ENCODE results near the gene GALNT2.

- no peak for TF ChIP-seq ZNF274 (IDR thresholded peaks at IDR 0.05; ENCODE audit: low read depth, low read length)
- no peak for TF ChIP-seq YY1 (IDR thresholded peaks at IDR 0.05; ENCODE audit: insufficient read depth, insufficient read length)
Measured at GRCh38 chr1:230087028-230087716, 20.1 kb downstream of the GALNT2 start.
